HCEC 1CT (cell line): ENCODE results near the gene KLF16.

ENCODE experiments used
- DNase-seq: peaks from one replicate; pipeline ENCODE4 v3.0.0-alpha.2; 2017

KLF16 gene

DNA sequence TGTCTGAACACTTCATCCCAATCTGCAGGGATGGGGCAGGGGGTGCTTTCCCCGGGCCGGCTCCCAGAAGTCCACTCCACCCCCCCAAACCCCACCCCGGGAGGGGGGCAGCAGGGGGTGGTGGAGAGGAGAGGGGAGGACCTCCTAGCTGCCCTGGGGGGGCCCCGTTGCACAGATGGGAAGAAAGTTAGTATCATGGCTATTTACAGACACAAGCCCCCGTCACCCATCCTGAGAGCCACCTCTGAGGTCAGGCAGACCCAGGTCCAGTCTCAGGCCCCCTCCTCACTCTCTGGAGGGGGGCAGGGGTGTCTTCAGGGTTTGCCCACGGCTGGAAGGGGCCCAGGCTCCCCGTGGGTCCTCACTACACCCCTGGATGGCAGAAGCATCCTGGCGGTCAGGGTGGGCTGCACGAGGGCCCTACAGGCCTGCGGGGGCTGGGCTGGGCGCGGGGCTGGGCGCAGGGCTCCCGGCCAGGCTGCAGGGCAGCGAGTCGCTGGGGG lies 9.3 kb downstream of the KLF16 start:
- DNase-seq = no peak

DNA sequence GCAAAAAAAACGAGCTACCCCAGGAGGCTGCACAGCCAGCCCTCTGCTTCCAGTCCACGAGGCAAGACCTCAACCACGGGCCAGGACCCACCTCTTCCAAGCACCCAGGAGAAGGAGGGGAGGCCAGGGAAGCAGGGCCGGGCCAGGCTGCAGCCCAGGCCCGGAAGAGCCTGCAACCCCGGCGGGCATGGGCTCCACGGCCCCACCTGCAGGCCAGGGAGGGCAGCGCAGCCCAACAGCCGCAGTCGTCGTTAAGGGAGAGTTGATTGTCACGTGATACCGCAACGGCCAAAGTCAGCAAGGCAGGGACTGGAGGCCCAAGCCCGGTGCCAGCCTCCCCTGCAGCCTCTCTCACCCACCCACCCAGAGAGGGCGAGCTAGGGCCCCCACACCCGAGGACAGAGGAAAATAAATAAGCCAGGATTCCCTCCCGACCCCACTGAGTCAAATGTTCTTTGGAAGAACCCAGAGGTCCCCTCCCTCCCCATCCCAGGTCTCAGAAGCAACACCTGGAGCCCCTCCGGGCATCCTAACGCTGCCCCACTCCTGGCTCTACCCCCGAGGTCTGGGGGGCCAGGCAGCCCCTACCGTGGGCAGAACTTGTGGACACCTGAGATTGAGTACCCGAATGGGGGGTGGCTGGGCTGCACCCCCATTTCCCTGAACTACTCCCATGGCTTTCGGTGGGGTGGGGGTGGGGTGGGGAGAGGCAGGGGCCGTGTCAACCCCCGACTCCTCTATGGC lies 9.9 kb downstream of the KLF16 start:
- DNase-seq = peak; percentile 41

DNA sequence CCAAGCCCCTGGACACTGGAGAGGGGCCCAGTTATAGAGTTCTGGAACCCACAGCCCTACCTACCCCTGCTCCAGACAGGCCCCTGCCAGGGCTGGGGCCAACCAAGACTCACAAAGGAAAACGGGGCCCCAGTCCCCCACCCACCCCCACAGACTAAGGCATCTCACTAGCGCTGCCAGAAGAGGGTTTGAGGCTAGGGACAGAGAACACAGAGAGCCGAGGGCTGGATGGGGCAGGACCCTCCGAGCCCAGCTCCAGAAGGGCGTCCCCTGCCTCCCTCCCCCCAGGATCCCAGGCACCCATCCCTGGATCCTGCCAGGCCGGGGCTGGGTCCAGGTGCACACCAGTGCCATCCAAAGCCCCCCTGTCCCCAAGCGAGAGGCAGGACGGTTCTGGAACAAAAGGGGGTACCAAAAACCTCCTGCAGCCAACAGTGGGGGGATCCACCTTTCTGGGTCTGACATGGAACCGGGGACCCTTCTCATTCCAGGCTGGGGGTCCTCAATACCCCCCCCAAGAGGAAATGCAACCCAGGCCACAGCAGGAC lies 10.7 kb downstream of the KLF16 start:
- no peak for DNase-seq

DNA sequence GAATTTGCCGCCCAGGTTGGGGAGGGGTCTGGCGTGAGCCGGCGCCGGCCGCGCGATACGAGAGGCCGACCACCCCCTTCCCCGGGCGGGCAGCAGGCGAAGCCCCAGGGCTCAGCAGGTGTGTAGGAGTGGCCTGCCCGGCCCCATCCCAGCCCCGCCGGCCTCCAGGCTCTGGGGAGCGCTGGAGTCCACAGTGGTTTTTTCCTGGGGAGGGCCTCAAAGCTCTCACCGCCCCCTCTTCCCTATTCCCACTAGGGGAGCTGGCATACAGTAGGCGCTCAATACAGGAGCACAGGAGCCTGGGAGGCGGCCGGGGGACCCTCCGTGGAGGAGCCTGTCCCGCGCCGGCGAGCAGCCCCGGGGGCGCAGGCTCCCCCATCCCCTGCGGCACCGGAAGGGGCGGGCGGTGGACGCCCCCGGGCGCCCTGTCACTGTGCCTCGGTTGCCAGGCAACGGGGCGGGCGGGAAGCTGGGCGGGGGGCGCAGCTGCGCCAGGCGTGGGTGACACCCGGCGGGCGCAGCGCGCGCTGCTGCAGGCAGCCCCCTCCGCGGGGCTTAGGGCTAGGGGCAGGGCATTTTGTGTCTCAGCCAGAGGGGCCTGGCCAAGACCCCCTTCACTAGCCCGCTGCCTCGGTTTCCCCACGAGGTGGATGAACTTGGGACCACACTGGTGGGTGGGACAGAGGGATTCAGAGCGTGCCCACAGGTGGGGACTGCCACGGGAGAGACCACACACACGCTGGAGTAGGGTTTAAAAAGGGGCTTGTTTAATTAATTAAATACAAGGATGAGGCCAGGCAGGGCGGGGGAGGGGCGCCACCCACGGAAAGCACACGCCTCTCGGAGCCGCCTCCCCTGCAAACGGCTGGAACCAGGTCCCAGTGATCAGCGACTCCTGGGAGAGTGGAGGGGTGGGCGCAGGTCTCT lies 11.5 kb downstream of the KLF16 start:
- no peak for DNase-seq

DNA sequence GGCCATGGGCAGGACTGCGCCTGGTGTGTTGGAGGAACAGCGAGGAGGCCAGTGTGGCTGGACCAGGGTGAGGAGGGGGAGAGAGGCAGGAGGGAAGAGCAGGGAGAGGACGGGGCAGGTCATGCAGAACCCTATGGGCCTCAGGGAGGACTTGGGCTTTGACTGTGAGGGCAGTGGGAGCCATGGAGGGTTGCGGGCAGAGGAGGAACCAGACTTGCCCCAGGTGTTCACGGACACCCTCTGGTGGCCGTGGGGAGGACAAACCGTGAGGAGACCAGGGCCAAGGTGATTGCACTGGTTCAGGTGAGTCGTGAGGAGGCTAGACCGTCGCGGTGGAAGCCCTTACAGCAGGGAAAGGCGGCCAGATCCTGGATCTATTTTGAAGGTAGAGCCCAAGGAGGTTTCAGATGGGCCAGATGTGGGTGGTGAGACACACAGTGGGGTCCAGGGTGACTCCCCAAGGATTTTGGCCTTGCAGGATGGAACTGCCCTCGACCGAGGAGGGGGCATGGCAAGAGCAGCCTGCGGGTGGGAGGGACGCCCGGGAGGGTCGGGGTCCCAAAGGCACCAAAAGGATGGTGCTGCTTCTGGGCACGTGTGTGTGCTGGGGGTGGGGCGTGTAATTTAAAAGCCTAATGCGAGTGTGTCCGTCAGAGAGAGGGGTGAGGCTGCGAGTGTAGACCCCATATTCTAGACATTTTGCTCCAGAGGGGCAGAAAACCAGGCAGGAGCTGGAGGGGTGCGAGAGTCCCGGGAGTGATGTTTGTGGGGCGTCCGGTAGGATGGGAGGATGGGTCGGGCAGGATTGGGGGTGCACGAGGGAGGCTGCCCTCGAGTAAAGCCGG lies 12.3 kb downstream of the KLF16 start:
- DNase-seq = no peak

DNA sequence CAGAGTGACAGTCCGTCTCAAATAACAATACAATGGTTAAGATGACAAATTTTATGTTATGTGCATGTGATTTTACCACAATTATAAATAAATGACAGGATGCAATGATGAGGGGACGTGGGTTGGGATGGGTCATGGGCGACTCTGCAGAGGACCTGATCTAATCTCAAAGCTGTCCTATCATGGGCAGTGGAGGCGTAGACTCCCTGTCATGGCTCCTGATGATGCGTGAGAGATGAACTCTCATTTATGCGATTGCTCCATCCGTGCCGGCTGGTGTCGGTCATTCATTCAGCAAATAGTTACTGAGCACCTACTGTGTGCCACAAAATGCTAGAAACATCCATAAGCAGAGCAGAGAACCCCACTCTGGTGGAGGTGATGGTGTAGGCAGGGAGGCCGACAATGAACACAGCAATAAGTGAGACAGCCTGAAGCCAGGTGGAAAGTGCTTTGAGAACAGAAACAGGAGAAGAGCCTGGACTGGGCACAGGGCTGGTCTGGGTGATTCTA lies 13.4 kb downstream of the KLF16 start:
- no peak for DNase-seq

DNA sequence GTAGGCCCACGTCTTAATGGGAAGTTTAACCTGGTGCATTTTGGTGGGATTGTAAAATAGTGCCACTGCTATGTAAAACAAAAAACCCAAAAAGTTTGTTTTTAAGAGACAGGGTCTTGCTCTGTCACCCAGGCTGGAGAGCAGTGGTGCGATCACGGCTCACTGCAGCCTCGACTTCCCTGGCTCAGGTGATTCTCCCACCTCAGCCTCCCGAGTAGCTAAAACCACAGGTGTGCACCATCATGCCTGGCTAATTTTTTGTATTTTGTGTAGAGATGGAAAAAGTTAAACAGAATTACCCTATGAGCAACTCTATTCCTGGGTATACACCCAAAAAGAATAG lies 14.3 kb downstream of the KLF16 start:
- no peak for DNase-seq

DNA sequence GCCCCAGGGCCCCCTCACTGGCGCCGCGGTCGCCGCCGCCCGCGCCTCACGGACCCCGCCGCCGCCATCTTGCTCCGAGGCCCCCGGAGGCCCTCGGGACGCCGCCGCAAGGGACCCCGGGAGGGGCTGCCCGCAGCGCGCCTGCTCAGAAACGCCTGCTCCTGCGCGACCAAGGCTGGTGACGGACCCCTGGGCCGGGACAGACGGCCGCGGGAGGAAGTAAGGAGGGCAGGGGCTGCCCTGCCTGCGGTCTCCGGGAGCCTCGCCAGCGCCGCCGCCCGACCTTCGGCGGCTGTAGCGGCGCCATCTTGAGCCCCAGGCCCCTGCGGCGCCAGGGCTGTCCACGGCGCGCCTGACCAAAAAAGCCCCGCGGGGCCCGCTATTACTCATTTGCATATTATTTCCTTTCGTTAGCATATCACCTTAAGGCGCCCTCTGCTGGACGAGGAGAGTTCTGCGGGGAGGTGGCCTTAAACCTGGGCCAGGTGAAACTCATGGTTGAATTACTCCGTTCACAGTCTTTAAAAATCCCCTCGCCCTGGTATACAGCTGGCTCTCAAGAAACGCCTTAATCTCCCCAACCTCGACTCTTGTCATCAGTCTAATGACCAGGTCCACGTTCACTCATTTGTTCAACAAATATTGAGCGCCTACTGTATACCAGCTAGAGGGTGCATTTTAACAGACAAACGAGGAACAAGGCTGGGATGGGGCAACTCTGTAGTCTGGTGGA lies 14.8 kb downstream of the KLF16 start, which contains the start of gene REXO1:
TSS of gene REXO1 (minus strand) at position 85 of the 733 bp plus-strand sequence. CDS start 125 bp downstream, outside the sequence.
- peak; percentile 86 for DNase-seq

DNA sequence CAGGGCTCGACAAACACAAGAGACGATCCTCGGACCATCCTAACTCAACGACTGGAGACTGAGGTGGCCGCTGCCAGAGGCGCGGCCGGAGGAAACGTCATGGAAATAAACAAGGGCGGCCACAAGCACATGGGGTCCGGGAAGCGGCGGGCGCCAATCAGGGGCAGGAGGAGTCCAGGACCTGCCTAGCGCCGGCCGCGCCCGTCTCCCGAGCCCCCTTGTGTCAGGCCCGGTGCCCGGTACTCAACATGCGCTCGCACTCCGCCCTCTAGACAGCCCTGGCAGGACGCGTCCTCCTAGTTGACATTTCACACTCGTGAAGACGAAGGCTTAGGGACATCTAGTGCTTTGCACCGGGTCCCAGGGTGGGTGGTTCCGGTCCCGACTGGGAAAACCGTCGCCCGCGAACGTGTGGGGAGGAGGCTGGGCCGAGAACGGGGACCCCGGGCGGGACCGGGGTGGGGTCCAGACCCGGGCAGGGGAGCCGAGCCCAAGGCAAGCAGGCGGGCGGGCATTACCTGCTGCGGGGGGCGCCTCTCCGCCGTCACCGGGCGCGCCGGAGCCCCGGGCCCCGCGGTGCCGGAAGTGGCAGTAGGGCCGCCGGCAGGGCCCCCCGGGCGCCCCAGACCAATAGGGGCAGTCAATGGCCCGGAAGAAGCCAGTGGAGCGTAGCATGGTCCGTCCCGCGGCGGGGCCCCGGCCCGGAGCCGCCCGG lies 15.5 kb downstream of the KLF16 start:
- peak; percentile 53 for DNase-seq

DNA sequence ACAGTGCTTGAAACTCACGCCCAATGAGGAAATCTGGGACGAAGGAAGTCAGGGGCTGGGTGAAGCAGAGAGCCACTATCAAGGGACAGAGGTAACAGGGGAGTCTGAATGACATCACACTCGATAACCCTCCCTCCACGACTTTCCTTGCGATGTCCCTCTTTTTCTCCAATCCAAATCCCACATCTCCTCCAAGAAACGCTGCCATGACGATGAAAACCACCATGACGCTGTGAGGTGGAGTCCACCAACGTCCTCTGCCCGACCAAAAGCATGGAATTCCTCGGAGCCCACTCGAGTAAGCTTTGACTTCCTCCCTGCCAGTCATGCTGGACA lies 16.1 kb downstream of the KLF16 start:
- DNase-seq = no peak

DNA sequence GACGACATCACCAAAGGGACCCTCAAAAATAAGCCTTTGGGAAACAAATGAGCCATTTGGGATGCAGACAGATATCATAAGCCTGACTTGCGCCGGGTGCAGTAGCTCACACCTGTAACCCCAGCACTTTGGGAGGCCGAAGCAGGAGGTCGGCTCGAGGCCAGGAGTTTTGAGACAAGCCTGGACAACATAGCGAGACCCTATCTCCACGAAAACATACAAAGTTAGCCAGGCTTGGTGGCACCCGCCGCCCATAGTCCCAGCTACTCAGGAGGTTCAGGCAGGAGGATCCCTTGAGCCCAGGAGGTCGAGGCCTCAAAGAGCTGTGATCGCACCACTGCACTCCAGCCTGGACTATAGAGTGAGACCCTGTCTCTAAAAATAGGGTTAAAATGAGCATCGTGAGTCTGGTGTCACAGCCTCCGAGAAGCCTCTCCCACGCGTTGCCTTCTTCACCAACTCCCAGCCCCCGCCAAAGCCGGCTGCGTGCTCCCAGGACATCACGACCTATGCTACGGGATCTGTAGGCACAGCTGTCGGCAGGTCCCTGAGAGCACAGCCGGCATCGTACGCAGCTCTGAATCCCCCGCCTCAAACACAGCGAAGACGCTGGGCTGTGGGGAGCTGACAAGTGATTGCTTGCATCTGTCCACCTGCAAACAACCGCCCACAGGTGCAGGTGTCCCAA lies 16.7 kb downstream of the KLF16 start:
- no peak for DNase-seq

DNA sequence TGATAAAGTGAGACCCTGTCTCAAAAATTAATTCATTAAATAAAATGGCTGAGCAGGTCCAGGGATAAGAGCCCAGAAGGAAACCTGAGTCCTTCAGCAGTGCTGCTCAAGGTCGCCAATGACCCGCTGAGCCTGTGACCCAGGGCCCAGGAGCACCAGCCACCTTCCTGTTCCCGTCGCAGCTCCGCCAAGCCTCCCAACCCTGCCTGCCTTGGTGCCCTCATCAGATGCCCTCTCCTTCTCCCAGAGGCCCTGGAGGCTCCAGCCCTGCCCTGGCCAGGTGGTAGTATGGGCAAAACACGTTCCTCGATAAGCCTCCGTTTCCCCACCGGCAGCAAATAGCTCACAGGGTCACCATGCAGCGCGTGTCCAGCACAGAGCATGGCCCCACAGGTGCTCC lies 17.7 kb downstream of the KLF16 start:
- DNase-seq = no peak

DNA sequence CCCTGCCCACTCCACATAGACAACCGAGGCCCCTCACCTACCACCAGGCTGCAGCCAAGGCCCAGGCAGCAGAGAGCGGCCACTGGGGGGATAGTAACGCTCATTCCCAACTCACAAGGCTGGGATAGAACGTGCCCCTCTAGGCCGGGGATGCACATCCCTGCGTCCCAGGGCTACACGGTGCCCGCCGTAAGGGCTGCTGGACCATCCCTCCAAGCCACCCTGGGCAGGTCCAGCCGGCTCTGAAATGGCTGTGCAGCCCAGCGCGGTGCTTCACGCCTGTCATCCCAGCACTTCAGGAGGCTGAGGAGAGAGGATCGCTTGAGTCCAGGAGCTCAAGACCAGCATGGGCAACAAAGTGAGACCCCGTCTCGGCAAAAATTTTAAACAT lies 18.3 kb downstream of the KLF16 start:
- DNase-seq = no peak

DNA sequence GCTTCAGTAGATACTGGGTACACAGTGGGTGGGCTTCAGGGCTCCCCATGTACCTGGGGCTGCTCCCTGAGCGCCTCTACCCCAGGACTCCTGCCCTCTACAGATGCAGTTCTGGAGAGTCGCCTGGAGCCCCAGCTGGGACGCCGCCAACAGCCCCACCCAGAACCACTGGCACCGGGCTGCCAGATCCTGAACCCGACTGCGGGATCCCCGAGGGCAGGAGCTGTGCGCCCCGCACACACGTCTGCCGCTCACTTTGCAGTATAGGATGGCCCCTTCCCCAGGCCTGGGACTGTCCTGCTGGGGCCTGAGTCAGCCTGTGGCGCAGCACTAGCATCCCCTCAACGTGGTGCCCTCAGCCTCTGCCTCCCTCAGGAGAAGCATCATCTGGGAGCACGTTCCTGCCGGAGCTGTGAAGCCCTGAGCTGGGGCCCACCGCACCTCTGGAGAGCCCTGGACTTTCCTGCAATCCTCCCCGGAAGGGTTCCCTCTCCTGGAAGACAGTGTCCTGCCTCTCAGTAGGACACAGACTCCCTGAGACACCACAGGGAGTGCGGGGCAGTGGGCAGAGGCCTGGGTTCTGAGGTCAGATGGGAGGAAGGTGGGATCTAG lies 18.8 kb downstream of the KLF16 start:
- no peak for DNase-seq

DNA sequence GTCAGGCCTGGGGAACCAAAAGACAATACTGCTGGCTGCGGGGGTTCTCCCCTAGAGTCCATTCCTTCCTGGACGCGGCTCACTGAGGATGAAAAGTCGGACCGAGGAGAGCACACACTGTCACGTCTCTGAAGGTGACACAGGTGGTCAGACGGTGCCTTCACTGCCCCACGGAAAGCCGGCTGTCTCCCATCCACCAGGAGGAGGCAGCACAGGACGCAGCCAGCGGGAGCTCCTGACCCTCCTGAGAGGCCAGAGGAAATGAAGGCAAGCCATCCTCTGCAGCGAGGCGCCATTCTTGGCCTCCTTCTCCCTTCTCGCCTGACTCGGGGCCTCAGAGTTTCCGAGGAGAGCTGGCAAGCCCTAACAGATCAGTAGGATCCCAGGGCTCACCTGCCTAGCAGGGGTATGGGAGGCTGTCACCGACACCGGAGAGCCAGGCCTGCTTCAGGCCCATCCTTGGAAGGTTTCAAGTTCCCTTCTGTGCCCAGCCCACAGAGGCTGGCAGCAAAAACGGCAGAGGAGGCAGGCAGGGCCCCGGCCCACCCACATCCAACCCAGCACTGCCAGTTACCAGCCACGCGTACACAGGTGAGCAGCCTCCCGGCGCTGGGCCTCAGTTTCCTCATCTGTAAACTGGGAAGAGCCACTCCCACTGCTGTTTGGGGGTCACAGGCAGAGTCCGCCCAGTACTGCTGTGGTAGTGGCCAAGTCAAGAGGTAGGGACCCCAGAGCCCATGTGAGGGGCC lies 19.6 kb downstream of the KLF16 start:
- DNase-seq = no peak

DNA sequence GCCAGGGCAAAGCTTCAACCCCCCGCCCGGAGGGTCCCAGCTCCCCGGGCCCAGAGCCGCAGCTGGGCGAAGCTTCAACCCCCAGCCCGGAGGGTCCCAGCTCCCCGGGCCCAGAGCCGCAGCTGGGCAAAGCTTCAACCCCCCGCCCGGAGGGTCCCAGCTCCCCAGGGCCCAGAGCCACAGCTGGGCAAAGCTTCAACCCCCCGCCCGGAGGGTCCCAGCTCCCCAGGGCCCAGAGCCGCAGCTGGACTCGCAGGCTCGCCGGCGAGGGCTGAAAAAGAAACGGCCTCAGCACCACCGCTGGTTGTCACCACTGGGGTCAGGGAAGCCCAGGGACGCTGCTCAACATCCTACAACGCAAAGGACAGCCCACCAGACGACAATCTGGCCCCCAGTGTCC lies 20.3 kb downstream of the KLF16 start:
- no peak for DNase-seq

DNA sequence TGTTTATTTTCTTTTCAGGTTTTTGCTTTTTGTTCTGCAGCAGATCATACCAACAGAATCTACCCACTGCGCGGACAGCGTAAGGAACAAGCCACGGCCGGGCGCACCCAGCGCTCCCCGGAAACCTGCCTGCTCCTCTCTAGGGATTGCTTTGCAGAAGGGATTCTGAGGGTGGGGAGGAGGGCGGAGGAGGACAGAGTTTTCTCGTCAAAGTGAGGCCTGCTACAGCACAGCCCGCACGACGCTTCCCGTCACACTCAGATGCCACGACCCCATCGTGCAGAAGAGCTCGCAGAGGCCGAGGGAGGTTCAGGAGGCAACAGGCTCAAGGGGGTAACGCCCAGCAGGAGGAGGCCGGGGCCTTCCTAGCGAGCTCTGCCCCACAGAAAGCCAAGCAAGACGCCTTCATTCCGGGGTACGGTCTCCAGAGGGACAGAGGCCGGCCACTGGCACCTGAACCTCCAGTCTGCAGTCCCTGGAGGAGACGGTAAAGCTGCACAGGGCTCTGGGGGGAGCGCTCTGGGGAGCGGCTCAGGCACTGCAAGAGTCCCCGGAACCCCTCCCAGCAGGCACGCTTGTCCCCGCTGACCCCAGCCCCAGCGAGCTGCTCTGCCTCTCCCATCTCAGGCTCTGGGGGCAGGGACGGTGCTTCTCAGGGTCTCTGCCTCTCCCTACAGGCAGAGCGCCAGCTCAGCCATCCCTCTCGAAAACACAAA lies 22.0 kb downstream of the KLF16 start:
- DNase-seq = no peak

DNA sequence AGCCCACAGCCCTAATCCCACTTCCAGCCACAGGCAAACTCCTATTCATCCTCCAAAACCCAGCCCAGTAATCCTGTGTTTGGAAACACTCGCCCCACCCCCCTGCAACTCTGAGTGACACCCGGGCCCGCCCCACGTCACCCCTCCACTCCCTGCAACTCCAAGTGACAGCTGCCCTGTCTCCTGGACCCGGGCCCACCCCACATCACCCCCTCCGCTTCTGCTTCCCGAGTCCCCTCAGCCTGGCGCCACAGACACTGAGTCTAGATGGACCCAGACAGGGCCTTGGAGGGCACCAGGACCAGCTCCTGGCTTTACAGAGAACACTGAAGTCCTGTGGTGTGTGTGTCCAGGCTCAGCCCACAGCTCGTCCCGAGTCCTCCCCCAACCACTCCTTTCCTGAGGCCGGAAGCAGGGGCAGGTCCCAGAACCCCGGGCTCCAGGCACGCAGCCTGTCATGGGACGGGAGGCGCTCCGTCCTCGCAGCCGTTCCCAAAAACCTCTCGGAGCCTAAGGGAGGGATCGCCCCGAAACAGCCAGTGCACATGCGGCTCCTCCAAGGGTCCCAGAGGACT lies 22.8 kb downstream of the KLF16 start:
- no peak for DNase-seq
